Karpas-422 (cell line): Measurements from ENCODE around the gene MAJIN. TPM values are rescaled to one million over a fixed set of nuclear protein-coding genes. Genes with fewer than 3 reads are reported as not detected.

ENCODE experiments used
- DNase-seq: peaks from one replicate; pipeline ENCODE4 v3.0.0-alpha.2; 2015
- H2AFZ ChIP-seq: fragments of 200-600 bp; sonication (generic); 2 replicates; pipeline ENCODE4 v1.6.1; 2014; ENCODE audit warnings: antibody characterized with exemption, low read length, mixed read lengths
- H3K27ac ChIP-seq: fragments of 200-600 bp; sonication (generic); 2 replicates; pipeline ENCODE4 v1.5.1; 2014; ENCODE audit warnings: mild to moderate bottlenecking, low read length, moderate library complexity
- H3K27me3 ChIP-seq: fragments of 200-600 bp; sonication (generic); 2 replicates; pipeline ENCODE4 v1.6.1; 2014; ENCODE audit warnings: low read length, mixed read lengths
- H3K36me3 ChIP-seq: fragments of 200-600 bp; sonication (generic); 2 replicates; pipeline ENCODE4 v1.6.1; 2014; ENCODE audit warnings: low read length, mixed read lengths; ENCODE audit not compliant: insufficient read depth
- H3K4me1 ChIP-seq: fragments of 200-600 bp; sonication (generic); 2 replicates; pipeline ENCODE4 v1.6.1; 2014; ENCODE audit warnings: mild to moderate bottlenecking, low read length, mixed read lengths
- H3K4me2 ChIP-seq: fragments of 200-600 bp; sonication (generic); 2 replicates; pipeline ENCODE4 v1.6.1; 2014; ENCODE audit warnings: low read length, low read depth, mild to moderate bottlenecking; ENCODE audit not compliant: poor library complexity, severe bottlenecking
- H3K4me3 ChIP-seq: fragments of 200-600 bp; sonication (generic); 2 replicates; pipeline ENCODE4 v1.5.1; 2014; ENCODE audit warnings: mild to moderate bottlenecking, antibody characterized with exemption, low read length, mixed read lengths
- H3K79me2 ChIP-seq: fragments of 200-600 bp; sonication (generic); 2 replicates; pipeline ENCODE4 v1.6.1; 2014; ENCODE audit warnings: mild to moderate bottlenecking, low read length, mixed read lengths
- H3K9ac ChIP-seq: fragments of 200-600 bp; sonication (generic); 2 replicates; pipeline ENCODE4 v1.6.0; 2014; ENCODE audit warnings: low read length
- H3K9me2 ChIP-seq: fragments of 200-600 bp; sonication (generic), shearing (Covaris generic); replicated peaks from 2 replicates; pipeline ENCODE4 v1.6.0; 2014; ENCODE audit warnings: mild to moderate bottlenecking, low read length, moderate library complexity; ENCODE audit not compliant: insufficient read depth
- H3K9me3 ChIP-seq: fragments of 300-700, 200-600 bp; sonication (generic); 2 replicates; pipeline ENCODE4 v1.6.1; 2014; ENCODE audit warnings: low read length, mixed read lengths
- H4K20me1 ChIP-seq: fragments of 200-600 bp; sonication (generic); 2 replicates; pipeline ENCODE4 v1.6.1; 2014; ENCODE audit warnings: mild to moderate bottlenecking, antibody characterized with exemption, low read length, low read depth; ENCODE audit not compliant: insufficient read depth
- total RNA-seq: library from RNA; depleted of rRNA; stranded (reverse); fragments of >200 nt; shearing (Covaris generic); gene quantifications from 2 replicates; pipeline ENCODE4 v1.2.3, GENCODE V29; 2014; ENCODE audit warnings: low replicate concordance

MAJIN gene
- total RNA-seq, 1 experiment from 2014 or later: not detected

DNA sequence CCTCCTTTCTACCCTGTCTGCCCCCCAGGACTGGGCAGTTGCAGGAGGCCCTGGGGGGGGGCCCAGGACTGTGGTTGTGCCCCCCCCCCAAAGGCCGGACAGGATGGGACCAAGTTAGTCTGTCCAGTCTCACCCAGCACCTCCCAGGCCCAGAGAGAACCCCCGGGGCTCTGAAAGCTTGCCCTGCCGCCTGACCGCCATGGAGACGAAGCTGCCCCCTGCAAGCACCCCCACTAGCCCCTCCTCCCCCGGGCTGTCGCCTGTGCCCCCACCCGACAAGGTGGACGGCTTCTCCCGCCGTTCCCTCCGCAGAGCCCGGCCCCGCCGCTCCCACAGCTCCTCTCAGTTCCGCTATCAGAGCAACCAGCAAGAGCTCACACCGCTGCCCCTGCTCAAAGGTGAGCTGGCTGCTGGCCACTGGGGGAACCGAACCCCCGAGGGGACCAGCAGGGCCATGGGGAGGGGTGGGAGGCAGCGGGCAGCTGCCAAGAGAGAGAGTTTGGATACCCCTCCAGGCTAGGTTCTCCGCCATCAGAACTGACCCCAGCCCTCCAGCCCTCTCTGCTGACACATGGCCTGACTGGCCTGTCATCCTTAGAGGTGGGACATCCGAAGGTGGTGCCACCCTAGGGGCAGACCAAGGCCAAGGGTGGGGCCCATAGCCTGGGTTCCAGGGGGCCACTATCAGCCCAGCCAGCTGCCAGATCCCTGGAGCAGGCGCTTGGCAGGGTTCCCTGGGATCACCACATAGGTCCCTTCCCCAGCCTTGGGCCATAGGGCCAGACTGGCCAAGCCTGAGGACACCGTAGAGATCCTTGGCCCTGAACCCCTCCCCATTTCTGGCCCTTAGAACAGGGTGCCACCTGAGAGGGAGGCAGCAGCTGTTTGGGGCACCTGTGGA, 46.1 kb downstream of the MAJIN start:
- Histone ChIP-seq H3K36me3 (no peaks in the 10 kb centered on the region), H3K27ac (no peak overlapping the region), H3K4me2 (peak overlapping the region; percentile 91), H3K9ac (peak overlapping the region; percentile 75), H3K4me1 (peaks cover 17% of the 10 kb centered on the region), H3K9me2 (no peaks in the 10 kb centered on the region), H2AFZ (no peak overlapping the region), H3K9me3 (no peaks in the 10 kb centered on the region), H4K20me1 (no peaks in the 10 kb centered on the region), H3K79me2 (no peaks in the 10 kb centered on the region), H3K27me3 (no peaks in the 10 kb centered on the region), H3K4me3 (peak overlapping the region; percentile 75; the same call in 1 of the 2 replicates)
- no peak for DNase-seq

DNA sequence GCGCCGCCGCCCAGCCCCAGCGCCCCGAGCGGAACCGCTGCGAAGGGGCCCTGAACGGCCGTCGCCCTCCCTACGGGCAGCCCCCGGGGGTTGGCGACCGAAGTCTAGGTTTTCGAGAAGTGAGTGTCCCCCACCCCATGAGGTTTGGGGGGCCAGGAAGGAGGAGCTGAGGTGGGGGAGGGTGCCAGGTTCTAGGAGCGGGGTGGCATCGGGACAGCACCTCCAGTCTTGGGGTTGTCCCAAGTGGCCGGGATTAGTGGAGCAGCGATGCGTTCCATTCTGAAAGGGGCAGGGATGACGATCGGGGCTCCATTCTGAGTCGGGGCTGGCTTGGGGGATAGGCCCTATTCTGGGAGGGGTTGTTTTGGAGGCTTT, 47.0 kb downstream of the MAJIN start:
- Histone ChIP-seq H3K9me3 (no peaks in the 10 kb centered on the region), H4K20me1 (no peaks in the 10 kb centered on the region), H3K4me2 (peak overlapping the region; percentile 91), H3K4me1 (peaks cover 24% of the 10 kb centered on the region), H3K4me3 (peak overlapping the region; percentile 75), H3K27ac (no peak overlapping the region), H3K36me3 (no peaks in the 10 kb centered on the region), H3K9ac (peak overlapping the region; percentile 75), H3K79me2 (no peaks in the 10 kb centered on the region), H3K9me2 (no peaks in the 10 kb centered on the region), H2AFZ (0 out of 2 replicates have a peak overlapping the region, but pooled peaks have one; percentile 64), H3K27me3 (no peaks in the 10 kb centered on the region)
- DNase-seq: no peak

DNA sequence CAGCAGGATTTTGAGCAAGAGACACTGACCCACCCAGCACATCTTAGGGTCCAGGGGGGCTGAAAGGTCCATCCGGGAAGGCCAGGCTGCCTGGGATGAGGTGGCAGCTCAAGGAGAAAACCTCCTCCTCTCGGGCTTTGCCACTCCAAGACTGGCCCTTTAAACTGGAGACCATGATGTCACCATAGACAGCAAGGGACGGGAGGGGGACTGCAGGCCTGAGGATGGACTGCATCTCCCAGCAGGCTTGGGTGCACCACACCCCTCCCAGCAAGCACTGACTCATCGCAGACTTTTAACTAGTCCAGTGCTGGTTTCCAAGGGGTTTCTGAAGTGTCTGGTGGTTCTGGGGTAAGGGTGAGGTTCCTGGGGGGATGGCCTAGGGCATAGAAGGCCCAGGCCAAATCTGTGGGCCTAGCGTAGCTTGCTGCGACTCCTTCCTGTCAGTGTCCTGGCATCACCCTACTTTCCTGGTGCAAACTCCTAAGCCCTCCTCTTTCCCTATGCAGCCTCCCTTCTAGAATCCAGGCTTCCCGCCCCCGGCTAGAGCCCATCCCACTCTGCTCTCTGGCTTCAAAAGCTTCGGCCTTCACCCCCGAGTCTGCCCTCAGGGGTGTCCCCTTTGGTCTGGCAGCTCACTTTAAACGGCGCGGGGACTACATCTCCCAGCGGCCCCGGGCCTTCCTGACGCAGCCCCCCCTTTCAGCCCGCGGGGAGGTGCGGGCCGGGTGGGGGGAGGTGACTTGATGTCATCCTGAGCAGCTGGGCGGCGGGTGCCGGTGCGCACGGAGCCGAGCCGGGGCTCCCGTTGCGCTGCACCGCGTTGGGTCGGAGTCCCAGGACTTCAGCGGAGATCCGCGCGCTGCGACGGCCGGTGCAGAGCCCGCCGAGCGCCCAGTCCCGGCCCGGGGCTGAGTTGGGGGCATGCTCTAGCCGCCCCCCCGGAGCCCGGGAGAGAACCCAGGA, 47.7 kb downstream of the MAJIN start, which contains the start of gene PPP2R5B:
Gene PPP2R5B, plus strand, starts transcription at position 746 of the 966 bp plus-strand sequence. CDS start 1,046 bp downstream, outside the sequence.
- Histone ChIP-seq H3K4me2 (peak within 1 kb of the TSS; percentile 91), H3K9me2 (no peaks in the 10 kb centered on the region), H3K4me1 (peaks cover 31% of the 10 kb centered on the region), H3K9ac (peak within 1 kb of the TSS; percentile 75), H2AFZ (peak within 1 kb of the TSS; percentile 90), H3K27ac (no peak within 1 kb of the TSS), H4K20me1 (no peaks in the 10 kb centered on the region), H3K4me3 (peak within 1 kb of the TSS; percentile 75), H3K9me3 (no peaks in the 10 kb centered on the region), H3K27me3 (no peaks in the 10 kb centered on the region), H3K79me2 (no peaks in the 10 kb centered on the region), H3K36me3 (no peaks in the 10 kb centered on the region)
- peak; percentile 94 for DNase-seq

DNA sequence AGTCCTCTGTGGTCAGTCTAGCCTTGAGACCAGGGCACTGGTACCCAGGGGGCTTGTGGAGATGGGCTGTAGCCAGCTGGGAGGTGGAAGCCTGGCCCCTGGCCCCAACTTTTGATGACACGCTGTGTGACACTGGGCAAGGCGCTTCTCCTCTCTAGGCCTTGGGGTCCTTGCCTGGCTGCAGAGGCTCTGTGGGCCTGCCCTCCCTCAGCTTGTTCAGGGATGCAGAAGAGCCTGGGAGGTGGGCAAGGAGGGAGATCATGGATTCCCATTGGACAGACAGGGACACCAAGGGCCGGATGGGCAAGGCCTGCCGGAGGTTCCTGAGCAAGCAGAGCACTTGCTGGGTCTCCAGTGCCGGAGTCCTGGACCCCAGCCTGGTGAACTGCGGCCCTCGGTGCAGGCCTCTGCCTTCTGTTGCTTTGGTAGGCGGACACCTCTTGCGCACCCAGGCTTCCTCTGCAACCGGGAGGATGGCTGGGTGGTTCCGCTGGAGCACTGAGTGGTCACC, 48.7 kb downstream of the MAJIN start:
- Histone ChIP-seq H3K9me3 (no peaks in the 10 kb centered on the region), H3K27me3 (no peaks in the 10 kb centered on the region), H3K4me3 (no peak overlapping the region), H3K9ac (no peak overlapping the region), H2AFZ (no peak overlapping the region), H3K27ac (no peak overlapping the region), H4K20me1 (no peaks in the 10 kb centered on the region), H3K4me2 (no peak overlapping the region), H3K79me2 (no peaks in the 10 kb centered on the region), H3K4me1 (peaks cover 36% of the 10 kb centered on the region), H3K9me2 (no peaks in the 10 kb centered on the region), H3K36me3 (no peaks in the 10 kb centered on the region)
- DNase-seq: no peak

DNA sequence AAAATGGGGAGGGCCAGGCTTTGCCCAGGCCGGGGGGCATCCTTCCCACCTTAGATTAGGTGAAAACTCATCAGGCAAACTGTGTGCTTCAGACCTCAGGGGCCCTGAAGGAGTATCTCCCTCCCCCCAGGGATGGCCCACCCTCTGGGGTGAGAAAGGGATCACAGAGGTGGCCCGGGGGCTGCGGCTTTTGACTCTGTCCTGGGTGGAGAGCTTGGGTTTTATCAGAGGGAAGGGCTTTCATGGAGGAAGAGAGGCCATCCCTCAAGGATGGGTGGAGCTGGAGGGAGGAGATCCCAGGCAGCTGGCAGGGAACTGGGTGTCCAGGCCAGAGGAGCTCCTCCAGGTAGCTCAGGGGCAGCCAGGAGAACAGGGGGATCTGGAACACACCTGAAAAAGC, 50.5 kb downstream of the MAJIN start:
- H4K20me1 ChIP-seq: no peaks in the 10 kb centered on the region
- H3K9me2 ChIP-seq: no peaks in the 10 kb centered on the region
- peaks cover 5% of the 10 kb centered on the region for H3K79me2 ChIP-seq
- H3K9ac ChIP-seq: no peak overlapping the region
- no peak overlapping the region for H3K4me2 ChIP-seq
- H3K9me3 ChIP-seq: no peaks in the 10 kb centered on the region
- H3K4me3 ChIP-seq: no peak overlapping the region
- H3K4me1 ChIP-seq: peaks cover 44% of the 10 kb centered on the region
- no peaks in the 10 kb centered on the region for H3K27me3 ChIP-seq
- DNase-seq: no peak
- no peak overlapping the region for H2AFZ ChIP-seq
- H3K36me3 ChIP-seq: no peaks in the 10 kb centered on the region
- no peak overlapping the region for H3K27ac ChIP-seq

DNA sequence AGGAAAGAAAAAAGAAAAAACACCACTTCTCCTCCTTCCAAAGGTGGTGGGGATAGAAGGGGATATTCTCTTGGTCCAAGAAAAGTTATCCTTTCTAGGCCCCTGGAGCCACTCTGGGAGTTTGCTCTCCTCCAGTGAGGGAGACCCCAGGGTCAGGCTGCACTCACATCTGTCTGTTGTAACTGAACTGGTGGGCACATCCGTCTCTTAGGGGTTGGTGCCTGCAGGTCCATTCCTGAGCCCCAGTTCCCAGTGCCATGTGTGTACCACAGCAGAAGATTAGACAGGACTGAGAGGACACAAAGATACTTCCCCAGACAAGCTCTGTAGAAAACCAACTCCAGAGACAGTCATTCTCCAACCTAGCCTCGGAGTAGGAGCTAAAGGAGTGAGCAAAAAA, 51.8 kb downstream of the MAJIN start:
- Histone ChIP-seq H3K36me3 (no peaks in the 10 kb centered on the region), H3K4me3 (no peak overlapping the region), H3K27ac (no peak overlapping the region), H4K20me1 (no peaks in the 10 kb centered on the region), H3K9ac (peak overlapping the region; percentile 33), H3K79me2 (peaks cover 18% of the 10 kb centered on the region), H3K27me3 (no peaks in the 10 kb centered on the region), H2AFZ (no peak overlapping the region), H3K9me3 (no peaks in the 10 kb centered on the region), H3K4me1 (peaks cover 52% of the 10 kb centered on the region), H3K4me2 (peak overlapping the region; percentile 41), H3K9me2 (no peaks in the 10 kb centered on the region)
- no peak for DNase-seq

DNA sequence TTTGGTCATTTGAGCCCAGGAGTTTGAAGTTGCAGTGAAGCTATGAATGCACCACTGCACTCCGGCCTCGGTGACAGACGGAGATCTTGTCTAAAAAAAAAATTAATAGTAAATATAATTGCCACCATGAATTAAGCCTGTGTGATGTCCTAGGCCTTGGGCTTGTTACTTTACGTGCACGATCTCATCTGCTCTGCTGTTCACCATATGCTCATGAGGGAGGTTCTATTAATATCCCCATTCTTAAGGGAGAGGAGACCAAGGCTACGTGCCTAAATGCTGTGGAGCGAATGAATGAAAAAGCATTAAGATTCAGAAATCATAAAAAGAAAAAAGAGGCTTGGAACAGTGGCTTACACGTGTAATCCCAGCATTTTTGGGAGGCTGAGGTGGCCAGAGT, 52.3 kb downstream of the MAJIN start:
- Histone ChIP-seq H3K27ac (no peak overlapping the region), H3K4me1 (peaks cover 49% of the 10 kb centered on the region)
- DNase-seq: no peak

More for the DNA sequence above, 52.3 kb downstream of the MAJIN start:
- Histone ChIP-seq H3K9me2 (no peaks in the 10 kb centered on the region), H3K9ac (no peak overlapping the region), H3K4me3 (no peak overlapping the region), H3K79me2 (peaks cover 21% of the 10 kb centered on the region), H3K27me3 (no peaks in the 10 kb centered on the region), H3K4me2 (no peak overlapping the region), H3K36me3 (no peaks in the 10 kb centered on the region), H4K20me1 (no peaks in the 10 kb centered on the region), H2AFZ (no peak overlapping the region), H3K9me3 (no peaks in the 10 kb centered on the region)
